GM12872 (cell line): Measurements from ENCODE around the gene GTF2A2.

Source experiments
- CTCF ChIP-seq: IDR thresholded peaks from 3 replicates; pipeline ENCODE4 v1.5.1; 2011; ENCODE audit warnings: low read depth, mild to moderate bottlenecking, low read length, moderate library complexity; ENCODE audit not compliant: insufficient read depth

Gene GTF2A2

GRCh38 chr15:59611276-59612260, 45.7 kb downstream of the GTF2A2 start, which contains the start of gene GCNT3:
Gene GCNT3, plus strand, starts transcription at chr15:59611783. Its CDS starts 6,456 bp downstream, at chr15:59618239.
- no peak for TF ChIP-seq CTCF

- no peak for TF ChIP-seq CTCF
These were observed 47.3 kb downstream of the GTF2A2 start for GRCh38 chr15:59609730-59610712.

GRCh38 chr15:59605994-59606393, 51.3 kb downstream of the GTF2A2 start:
- no peak for TF ChIP-seq CTCF

GRCh38 chr15:59598461-59598860, 58.9 kb downstream of the GTF2A2 start:
- no peak for TF ChIP-seq CTCF

- TF ChIP-seq CTCF, result no peak
These were observed 60.7 kb downstream of the GTF2A2 start for GRCh38 chr15:59596640-59597039.

- TF ChIP-seq CTCF, result no peak
These were observed 61.8 kb downstream of the GTF2A2 start for GRCh38 chr15:59595434-59595915.

- no peak for TF ChIP-seq CTCF
These were observed 62.3 kb downstream of the GTF2A2 start for GRCh38 chr15:59594991-59595390.
